Stimulated activated CD4-positive, alpha-beta T cell treated with anti-CD3 and anti-CD28 coated beads, Interleukin-12 subunit alpha, Interleukin-12 subunit beta, amount 100 ng/mL, for 4 hours (primary cell): ENCODE data around the gene UBTD2.
"Not testable (repeated sequence)": the region's sequence is repeated elsewhere in the genome, so short reads cannot be mapped to it uniquely, and the experiment has no call there.

Source experiments
- DNase-seq: peaks from one replicate; pipeline ENCODE4 v3.0.0-alpha.2; 2020

The UBTD2 gene, protein sequence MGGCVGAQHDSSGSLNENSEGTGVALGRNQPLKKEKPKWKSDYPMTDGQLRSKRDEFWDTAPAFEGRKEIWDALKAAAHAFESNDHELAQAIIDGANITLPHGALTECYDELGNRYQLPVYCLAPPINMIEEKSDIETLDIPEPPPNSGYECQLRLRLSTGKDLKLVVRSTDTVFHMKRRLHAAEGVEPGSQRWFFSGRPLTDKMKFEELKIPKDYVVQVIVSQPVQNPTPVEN

DNA sequence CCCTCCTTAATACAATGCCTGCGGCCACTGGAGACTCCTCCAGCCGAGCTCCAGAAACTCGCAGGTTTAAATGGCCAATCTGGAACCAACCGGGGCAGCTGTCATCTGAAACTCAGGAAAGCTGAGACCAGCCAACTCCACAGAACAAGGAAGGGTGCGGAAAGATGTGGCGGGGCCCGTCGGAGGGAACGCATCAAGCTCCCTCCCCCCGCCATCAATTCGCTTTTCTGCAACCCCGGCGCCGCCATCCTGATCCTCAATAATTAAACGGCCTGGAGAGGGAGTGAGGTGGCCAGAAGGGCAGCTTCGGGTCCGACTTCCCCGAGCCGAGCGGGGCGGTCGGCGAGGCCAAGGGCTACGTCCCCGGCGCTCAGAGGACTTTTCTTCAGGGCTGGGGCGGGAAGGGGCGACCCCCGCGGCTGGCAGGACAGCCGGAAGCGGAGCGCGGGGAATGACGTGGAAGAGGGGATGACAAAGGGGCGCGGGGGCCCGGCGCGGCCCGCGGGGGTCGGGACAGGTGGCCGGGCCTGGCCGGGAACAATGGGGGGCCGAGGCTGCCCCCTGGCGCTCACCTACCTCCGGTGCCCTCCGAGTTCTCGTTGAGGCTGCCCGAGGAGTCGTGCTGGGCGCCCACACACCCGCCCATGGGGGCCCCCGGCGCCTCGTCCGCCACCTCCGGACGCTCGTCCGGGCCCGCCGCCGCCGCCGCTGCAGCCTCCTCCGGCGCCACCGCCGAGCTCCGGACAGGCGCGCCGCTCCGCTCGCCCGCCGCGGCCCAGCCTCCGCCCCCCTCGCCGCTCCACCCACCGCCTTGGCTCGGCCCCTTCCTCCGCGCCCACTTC lies at the start of gene UBTD2:
UBTD2 (minus strand) TSS at position 745 of the 842 bp plus-strand sequence; CDS start at position 646, 99 bp downstream.
- peak; percentile 71 for DNase-seq

DNA sequence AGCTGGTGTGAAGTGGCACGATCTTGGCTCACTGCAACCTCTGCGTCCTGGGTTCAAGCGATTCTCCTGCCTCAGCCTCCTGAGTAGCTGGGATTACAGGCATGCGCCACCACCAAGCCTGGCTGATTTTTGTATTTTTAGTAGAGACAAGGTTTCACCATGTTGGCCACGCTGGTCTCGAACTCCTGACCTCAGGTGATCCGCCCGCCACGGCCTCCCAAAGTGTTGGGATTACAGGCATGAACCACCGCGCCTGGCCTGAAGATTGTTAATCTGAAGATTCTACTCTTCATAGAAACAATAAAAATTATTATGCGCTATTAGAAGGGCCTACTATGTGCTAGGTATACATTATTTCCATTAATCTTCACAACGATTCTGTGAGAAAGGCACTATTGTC lies 43.3 kb upstream of the UBTD2 start:
- DNase-seq: not testable (repeated sequence)

DNA sequence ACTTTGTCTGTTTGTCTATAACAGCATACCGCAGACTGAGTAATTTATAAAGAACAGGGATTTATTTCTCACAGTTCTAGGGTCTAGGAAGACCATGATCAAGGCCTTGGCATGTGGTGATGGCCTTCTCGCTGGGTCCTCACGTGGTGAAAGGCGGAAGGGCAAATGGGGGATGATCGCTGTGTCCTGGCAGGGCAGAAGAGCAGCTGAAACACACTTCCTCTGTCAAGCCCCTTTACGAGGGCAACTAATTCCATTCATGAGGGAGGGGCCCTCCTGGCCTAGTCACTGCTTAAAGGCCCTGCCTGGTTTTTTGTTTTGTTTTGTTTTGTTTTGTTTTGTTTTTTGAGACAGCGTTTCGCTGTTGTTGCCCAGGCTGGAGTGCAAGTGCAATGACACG lies 41.9 kb upstream of the UBTD2 start:
- no peak for DNase-seq

DNA sequence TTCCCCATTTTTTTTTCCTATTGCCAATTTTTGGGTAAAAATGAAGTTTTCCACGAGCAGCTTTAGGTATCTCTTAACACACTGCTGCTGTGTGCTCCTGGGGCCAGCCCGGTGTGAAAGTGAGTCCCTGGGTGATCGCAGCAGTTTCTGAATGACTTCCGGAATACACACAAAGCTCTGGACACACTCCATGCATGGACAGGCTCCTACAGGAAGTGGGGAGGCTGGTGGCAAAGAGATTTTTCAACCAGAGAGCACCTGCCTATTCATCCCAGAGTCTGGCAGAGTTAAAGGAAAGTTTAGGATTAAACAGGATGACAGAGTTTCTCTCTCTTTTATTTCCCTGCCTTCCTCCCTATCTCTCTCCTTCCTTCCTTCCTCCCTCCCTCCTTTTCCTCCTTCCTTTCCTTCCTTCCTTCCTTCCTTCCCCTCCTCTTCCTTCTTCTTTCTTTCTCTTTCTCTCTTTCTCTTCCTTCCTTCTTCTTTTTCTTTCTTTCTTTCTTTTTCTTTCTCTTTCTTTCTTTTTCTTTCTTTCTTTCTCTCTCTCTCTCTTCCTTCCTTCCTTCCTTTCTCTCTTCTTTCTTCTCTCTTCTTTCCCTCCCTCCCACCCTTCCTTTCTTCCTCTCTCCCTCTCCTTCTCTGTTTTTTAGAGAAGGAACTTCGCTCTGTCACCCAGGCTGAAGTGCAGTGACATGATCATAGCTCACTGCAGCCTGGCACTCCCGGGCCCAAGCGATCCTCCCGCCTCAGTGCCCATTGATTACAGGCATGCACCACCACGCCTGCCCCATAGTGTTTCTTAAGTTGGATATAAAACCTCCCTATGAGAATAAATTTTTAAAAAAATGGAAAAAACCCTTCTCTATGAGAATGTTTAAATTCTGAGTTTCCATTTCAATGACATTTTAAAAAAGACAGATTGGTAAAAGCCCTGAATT lies 38.7 kb upstream of the UBTD2 start:
- no peak for DNase-seq

DNA sequence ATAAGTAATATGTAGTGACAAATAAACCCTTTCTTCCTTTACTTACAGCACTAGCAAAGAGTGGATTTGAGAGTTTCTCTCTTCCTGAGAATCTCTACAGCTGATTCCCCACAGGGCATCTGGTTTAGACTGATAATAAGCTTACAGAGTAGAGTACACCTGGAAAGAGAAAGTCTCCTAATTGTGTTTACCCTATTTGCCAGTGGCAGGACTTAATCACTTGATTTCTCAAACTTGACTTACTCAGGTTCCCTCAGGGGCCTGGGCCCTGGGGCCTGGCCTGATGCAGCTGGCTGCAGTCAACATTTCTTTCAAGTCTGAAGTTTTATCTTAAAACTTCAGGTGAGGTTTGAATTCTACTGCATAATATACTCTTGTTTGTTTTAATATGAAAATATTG lies 38.0 kb upstream of the UBTD2 start:
- no peak for DNase-seq

DNA sequence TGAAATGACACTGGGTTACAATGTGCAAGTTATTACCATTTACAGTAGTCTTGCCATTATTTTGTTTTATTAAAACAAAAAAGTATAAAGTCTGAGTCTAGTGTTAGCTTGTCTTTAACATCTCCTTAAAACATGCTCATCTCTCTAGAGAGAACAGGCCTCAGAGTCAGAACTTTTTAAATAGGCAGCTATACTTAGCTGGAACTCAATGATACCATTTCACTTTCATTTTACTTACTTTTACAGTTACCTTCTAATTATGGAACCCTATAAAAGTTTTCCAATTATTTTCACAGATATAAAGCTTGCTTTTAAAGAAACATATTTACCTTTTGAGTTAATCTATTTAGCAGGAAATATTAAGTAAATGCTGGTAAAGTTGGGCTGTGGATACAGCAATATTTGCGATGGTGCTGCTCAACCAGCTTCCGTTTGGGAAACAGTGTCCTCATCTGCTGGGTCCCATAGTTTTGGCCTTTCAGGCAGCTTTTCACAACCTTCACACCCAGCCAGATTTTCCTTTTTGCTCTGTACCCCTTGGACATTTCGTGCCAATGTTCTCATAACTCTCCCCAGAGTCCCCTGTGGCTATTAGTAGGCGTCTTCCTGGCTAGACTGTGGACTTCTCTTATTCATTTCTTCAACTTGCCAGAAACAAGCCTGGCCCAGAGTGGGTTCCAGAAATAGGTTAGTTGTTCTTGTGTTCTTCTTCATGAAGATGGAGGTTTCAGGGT lies 36.3 kb upstream of the UBTD2 start:
- DNase-seq: no peak

DNA sequence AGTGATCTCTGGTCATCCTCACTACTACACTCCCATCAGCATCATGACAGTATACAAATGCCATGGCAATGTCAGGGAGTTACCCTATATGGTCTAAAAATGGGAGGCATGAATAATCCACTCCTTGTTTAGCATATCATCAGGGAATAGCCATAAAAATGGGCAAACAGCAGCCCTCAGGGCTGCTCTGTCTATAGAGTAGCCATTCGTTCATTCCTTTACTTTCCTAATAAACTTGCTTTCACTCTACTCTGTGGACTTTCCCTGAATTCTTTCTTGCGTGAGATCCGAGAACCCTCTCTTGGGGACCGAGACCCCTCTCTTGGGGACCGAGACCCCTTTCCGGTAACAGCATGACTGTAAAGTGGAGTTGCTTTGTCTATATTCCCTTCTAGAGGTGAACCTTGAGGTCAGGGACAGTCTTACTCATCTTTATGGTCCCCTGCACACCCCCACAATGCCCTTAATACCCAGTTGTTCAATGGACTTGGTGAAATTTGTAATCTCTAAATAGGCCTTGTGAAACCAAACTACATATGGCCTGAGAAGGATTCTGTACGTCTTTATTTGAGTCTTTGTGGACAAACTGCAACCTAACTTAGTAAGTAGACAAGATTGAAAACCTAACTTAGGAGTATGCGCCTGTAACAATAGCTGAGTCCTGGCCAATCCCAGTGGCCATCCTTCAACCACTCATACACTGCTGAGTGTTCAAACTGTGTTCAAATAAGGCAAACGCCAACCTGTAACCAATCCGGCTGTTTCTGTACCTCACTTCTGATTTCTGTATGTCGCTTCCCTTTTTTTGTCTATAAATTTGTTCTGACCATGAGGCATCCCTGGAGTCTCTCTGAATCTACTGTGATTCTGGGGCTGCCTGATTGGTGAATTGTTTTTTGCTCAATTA lies 32.3 kb upstream of the UBTD2 start:
- no peak for DNase-seq

DNA sequence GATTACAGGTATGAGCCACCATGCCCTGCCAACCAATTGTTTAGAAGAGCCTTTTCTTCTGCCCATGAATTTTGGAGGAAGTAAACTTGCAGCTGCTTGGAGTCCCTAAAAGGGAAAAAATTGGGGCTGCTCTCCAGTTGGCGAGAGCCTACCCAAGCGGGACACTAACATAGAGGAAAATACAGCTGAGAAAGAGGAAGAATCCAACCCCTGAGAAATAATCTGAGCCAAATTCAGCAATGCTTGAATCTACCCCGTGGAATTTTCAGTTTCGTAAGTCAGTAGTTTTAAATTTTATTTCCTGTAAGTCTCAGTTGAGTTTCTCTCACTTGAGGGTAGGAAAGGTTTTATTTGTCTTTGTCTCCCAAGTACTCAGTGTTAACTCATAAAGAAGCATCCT lies 30.4 kb upstream of the UBTD2 start:
- no peak for DNase-seq

DNA sequence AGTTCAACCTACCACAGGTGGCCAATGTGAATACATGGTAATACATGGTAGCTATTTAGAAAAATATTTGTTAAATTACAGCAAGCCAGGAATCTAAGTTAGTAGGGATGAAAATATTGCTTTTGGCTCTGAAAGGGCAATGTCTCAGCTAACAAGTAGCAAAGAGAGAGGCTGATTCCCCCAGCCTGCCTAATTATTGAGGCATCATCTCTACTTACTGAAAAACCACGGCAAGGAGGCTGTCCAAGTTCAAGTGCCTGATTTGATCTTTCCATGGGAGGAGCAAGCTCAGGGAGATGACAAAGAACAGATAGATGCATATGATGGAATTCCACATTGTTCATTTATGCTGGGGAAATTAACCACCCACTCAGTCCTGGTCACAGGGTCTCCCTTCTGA lies 28.7 kb upstream of the UBTD2 start:
- no peak for DNase-seq

DNA sequence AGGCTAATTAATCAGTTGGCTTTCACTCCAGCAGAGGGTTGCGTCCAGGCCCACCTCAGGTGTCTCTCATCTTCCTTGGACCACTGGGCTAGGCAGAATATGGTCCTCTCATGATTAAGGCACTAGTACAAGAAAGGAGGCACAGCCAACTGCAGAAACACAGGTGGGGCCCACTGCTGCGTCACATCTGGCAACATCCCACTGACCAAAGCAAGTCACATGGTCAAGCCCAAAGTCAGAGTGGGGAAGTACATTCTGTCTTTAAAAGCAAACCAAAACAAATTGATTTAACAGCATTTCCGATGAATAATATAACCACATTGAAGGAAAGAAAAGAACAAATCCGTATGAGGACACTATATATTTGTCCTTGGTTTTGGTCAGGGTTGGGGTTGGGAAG lies 28.0 kb upstream of the UBTD2 start:
- DNase-seq: no peak

DNA sequence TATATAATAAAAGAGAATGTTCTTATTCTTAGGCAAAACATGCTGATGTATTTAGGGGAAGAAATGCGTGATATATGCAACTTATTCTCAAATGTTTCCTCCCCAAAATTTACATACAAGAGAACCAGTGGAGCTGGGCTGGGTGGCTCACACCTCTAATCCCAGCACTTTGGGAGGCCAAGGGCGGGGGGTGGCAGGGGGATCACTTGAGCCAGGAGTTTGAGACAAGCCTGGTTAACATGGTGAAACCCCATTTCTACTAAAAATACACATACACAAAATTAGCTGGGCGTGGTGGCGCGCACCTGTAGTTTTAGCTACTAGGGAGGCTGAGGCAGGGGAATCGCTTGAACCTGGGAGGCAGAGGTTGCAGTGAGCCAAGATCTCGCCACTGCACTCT lies 27.5 kb upstream of the UBTD2 start:
- no peak for DNase-seq

DNA sequence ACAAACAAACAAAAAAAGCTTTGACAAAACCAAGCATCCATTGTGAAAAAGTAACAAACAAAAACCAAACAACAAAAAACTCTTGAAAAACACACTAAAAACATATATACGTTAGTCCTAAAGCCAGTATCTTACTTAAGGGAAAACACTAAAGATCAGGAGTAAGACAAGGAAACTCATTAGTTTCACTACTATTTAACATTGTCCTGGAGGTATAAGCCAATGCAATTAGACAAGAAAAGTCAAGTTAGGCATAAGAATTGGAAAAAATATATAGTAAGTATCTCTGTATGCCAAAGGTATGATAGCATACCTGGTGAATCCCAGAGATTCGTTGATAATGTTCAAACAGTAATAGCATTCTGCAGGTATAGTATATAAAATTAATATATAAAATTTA lies 21.8 kb upstream of the UBTD2 start:
- DNase-seq: no peak

DNA sequence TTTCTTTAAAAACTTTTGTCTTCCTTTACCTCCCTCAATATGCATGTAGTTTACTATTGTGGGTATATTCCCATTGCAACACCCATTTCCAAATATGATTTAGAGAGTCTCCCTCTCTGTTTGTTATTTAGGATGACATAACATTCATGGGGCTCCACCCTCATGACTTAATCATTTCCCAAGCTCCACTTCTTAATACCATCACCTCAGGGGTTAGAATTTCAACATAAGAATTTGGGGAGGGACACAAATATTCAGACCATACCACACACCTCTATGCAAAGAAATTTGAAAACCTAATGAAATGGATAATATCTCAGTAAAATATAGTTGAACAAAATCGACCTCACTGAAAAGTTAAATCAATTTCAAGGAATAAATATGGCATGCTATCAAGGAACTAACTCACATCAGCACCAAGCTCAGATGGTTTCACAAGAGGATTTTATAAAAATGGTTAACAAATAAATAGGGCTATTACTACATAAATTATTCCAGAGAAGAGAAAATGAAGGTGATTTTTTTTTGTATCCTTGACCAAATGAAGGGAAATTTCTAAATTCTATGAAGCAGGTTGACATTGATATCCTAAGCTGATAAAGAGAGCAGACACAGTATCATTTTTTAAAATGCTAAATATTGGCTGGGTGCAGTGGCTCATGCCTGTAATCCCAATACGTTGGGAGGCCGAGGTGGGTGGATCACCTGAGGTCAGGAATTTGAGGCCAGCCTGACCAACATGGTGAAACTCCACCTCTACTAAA lies 20.2 kb upstream of the UBTD2 start:
- no peak for DNase-seq

DNA sequence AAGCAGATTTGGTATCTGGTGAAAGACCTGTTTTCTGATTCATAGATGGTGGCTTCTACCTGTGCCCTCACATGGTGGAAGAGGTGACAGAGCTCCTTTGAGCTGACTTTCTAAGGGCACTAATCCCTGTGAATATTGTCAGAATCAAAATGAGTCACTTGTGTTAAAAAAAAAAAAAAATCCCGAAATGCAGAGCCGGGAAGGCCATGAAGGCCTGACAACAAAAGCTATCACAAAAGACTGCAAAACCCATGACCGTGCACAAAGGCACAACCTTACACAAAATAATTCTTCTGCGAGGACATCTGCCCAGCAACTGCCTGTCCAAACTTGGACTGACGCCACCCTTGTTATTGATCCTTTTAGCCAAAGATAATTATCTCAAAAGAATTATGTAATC lies 19.6 kb upstream of the UBTD2 start:
- no peak for DNase-seq

DNA sequence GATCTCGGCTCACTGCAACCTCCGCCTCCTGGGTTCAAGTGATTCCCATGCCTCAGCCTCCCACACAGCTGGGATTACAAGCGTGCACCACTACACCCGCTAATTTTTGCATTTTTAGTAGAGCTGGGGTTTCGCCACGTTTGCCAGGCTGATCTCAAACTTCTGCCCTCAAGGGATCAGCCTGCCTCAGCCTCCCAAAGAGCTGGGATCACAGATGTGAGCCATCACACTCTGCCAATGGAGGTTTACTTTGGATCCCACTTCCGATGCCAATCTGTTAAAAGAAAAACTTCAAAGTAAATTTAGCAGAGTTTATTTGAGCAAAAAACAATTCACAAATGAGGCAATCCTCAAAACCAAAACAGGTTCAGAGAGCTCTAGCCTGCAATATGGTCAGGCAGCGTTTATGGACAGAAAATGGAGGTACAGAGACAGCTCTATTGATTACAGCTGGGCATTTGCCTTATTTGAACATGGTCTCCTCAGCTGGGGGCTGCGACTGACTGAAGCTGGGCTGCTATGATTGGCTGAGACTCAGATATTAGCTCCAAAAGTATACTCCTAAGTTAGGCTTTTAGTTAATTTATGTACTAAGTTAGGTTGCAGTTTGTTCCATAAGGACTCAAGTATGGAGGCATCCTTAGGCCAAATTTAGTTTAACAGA lies 18.6 kb upstream of the UBTD2 start:
- DNase-seq: no peak

DNA sequence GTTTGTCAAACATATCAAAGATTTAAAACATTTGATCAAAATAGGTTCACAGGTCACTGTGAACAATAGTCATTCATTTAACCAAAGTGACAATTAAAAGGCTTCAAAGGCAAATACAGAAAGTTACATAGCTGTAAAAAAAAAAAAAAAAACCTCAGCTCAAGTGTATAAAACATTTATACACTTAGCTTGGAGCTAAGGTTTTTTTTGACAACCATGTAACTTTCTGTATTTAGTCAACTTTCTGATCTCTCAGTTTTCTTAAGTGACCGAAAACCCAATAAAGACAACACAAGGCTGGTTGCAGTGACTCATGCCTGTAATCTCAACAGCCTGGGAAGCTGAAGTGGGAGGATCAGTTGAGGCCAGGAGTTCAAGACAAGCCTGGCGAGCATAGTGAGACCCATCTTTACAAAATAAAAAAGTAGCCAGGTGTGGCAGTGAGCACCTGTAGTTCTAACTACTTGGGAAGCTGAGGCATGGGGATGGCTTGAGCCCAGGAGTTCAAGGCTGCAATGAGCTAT lies 16.4 kb upstream of the UBTD2 start:
- DNase-seq: no peak

DNA sequence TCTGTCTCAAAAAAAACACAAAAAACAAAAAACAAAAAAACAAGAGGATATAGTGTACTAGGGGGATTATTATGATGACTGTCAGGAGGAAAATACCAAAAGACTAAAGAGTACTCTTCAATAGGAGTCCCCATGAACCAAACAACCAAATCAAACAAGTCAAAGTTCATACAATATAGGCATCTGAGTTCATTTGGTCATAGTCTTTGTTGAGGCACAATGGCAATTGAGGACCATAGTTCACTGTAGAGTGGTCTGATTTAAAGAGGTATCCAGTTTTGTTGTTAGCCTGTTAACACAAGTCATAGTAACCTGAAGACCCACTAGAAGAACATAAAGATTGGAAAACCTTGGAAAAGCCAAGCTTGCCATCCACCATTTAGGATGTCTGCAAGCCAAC lies 11.3 kb upstream of the UBTD2 start:
- DNase-seq: no peak

DNA sequence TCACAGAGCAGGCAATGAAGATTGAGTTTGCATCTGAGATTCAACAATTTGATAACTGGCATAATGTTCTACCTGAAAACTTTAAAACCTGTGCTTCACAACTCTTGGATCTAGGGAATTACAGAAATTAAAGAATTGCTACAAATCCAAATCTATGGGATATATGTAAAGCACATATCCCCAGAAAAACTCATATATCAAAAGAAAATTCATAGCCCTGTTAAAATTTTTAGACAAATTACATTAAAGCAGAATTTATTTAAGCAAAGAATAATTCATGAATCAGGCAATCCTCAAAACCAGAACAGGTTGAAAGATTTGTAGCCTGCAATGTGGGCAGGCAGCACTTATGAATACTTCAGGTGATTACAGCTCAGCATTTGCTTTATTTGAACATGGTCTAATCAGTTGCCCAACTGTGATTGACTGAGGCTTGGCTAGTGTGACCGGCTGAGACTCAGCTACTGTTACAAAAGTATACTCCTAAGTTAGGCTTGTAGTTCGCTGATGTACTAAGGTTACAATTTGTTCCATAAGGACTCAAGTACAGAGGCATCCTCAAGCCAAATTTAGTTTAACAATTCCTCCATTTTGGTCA lies 10.3 kb upstream of the UBTD2 start:
- DNase-seq: no peak

DNA sequence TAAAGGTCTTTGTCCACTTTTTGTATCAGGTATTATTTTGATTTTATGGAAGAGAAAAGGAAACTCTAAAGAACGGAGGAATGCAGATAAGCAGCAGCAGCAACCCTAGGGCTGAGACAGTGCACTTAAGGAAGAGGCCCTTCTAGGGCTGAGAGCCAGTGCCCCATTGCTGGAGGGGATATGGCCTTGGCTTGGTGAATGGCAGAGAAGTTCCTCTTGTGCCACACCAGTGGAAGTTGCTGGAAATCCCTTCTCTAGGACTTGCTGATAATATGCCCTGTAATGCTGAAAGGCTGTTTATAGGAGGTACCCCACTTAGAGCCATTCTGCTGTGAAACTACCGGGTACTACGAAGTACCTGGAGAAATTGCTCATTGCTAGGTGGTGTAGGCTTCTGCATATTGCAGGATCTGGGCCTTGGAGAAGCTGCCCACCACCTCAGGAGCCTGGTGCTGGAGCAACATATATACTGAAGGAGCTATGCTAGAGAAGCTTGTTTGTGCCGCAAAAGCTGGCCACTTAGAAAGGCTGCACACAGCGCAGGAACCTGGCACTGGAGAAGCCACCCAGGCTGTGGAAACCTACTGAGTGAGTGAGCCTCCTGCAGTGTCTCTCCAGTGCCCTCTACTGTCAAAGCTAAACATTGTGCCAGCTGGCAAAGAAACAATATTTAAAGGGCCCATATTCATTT lies 9.6 kb upstream of the UBTD2 start:
- peak; percentile 36 for DNase-seq
